ENCODE measurements around the gene CCDC144A. TPM values are rescaled to one million over a fixed set of nuclear protein-coding genes. Genes with fewer than 3 reads are reported as not detected.

Gene CCDC144A, protein sequence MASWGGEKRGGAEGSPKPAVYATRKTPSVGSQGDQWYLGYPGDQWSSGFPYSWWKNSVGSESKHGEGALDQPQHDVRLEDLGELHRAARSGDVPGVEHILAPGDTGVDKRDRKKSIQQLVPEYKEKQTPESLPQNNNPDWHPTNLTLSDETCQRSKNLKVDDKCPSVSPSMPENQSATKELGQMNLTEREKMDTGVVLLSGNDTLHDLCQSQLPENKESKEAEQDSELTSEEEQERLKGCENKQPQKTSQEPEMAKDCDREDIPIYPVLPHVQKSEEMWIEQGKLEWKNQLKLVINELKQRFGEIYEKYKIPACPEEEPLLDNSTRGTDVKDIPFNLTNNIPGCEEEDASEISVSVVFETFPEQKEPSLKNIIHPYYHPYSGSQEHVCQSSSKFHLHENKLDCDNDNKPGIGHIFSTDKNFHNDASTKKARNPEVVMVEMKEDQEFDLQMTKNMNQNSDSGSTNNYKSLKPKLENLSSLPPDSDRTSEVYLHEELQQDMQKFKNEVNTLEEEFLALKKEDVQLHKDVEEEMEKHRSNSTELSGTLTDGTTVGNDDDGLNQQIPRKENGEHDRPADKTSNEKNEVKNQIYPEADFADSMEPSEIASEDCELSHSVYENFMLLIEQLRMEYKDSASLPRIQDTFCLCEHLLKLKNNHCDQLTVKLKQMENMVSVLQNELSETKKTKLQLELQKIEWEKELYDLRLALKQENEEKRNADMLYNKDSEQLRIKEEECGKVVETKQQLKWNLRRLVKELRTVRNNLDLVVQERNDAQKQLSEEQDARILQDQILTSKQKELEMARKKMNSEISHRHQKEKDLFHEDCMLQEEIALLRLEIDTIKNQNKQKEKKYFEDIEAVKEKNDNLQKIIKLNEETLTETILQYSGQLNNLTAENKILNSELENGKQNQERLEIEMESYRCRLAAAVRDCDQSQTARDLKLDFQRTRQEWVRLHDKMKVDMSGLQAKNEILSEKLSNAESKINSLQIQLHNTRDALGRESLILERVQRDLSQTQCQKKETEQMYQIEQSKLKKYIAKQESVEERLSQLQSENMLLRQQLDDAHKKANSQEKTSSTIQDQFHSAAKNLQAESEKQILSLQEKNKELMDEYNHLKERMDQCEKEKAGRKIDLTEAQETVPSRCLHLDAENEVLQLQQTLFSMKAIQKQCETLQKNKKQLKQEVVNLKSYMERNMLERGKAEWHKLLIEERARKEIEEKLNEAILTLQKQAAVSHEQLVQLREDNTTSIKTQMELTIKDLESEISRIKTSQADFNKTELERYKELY (N-terminal part only)
- 1.8 and 4.4 TPM in 2 replicates for total RNA-seq

DNA sequence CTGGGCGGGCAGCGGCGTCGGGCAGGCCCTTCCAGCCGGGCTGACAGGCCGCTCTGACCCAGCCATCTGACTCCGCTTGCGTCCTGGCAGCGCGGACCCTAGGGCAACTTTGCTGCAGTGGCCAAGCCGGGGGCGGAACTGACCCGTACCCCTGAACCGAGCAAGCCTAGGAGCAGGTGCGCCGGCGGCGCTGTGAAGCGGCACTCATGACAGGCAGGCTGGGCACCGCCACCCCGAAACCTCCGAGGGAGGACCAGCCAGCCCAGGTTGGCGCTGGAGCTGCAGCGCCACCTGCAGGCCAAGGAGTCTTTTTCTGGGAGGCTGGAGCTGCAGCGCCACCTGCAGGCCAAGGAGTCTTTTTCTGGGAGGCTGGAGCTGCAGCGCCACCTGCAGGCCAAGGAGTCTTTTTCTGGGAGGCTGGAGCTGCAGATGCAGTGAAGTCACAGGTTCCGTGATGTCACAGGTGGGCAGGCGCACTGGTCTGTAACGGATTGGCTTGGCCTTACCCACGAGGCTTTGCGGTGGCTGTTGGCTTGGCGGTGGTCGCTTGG lies at the start of gene CCDC144A:
CCDC144A (plus strand) TSS at position 511 of the 551 bp plus-strand sequence. CDS start 160 bp downstream, outside the sequence.

DNA sequence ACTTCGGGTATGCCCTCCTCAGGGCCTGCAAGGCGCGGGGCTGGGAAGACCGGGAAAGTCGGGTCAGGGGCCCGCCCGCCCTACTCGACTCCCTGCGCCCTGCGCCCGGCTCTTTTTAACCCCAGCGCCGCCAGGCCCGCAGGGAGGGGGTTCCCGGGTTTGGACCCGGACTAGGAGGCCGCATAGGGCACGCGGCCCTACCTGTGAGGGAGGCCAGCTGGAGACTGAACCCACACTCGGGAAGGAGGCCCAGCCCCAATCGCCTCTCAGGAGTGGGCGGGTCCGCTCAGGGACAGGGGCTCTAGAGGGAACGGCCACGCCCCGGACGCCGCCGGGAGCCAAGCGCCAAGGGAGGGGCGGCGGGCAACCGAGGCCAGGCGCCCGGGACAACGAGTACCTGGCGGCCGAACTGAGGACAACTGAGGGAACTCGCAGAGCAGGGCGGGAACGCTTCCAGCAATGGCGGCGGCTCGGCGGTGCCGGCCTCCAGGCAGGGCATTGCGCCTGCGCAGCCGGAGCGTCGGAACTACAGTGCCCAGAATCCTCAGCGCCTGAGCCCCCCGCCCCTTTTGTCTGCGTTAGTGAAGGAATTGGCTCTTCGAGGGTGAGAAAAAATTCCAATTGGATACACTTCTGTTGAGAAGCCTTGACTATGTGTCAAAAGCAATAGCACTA lies 36.5 kb upstream of the CCDC144A start, which contains the start of gene ZNF624:
ZNF624 (minus strand) TSS at position 484 of the 675 bp plus-strand sequence.

Small RNA genes lying within 50 kb of the gene (small RNA-seq; reads per million reads assigned to genes)
- gene AC022596.1 (not detected), gene RNU6-405P (not detected)

Other genes with a start within 250 kb of the CCDC144A start
- gene LRRC75A, start 198.0 kb upstream of the CCDC144A start, total RNA-seq, result 0.12 and 0.32 TPM in 2 replicates
- 10.7 and 13.4 TPM in 2 replicates for gene ZNF287, start 121.0 kb upstream of the CCDC144A start, total RNA-seq
- 6.8 and 7.3 TPM in 2 replicates for gene ZNF624, start 36.4 kb upstream of the CCDC144A start, total RNA-seq

All from hair follicle dermal papilla cell (primary cell).